ENCODE measurements around the gene BCCIP. TPM values are rescaled to one million over a fixed set of nuclear protein-coding genes. Genes with fewer than 3 reads are reported as not detected.

The BCCIP gene
- total RNA-seq, 1 donor from 2014 or later, result 81.5 TPM

DNA sequence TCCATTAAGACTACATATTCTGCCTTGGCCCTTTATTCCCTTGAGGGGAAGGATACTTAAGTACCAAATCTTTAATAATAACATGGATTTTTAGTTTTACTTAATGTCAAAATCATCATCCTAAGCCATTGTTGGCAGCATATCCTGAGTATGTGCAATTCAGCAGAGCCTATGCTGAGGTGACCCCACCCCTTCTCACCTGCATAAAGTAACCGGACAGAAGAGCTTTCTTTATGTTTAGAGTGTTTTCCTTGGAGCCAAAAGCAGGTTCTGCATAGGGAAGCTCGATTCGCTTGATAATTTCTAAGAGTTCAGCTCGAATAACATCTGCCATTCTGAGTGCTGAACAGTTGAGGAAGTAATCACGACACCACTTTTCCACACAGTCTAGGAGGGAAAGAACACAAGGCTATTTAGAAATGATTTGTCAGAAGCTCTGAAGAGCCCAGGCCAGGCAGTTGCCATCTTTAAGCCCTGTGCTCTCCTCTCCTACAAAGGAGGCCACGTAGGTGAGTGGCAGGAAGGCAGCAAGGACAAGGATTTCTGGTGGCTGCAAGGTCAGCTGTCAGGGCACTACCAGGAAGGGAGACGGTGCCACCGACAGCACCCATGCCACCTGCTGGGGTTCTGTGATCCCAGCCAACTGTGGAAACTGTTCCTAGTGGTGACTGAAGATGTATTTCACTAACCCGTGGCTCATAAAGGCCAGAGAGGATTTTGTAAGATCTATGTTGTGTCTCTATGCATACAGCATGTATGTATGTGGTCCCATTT is 15.6 kb downstream of the BCCIP start:
- DNase-seq (ENCODE audit: extremely low spot score, unreplicated experiment), result no peak
- H3K9me3 Mint-ChIP-seq, result no peaks in the 10 kb centered on the region
- no peak for TF ChIP-seq CTCF (conservative IDR thresholded peaks at IDR 0.05)
- H3K27me3 Mint-ChIP-seq, result no peaks in the 10 kb centered on the region
- H3K4me3 Mint-ChIP-seq, result no peak overlapping the region
- peaks cover 17% of the 10 kb centered on the region for H3K36me3 Mint-ChIP-seq
- no peaks in the 10 kb centered on the region for H3K4me1 Mint-ChIP-seq (ENCODE audit: unreplicated experiment)
- H3K27ac Mint-ChIP-seq, result no peak overlapping the region

DNA sequence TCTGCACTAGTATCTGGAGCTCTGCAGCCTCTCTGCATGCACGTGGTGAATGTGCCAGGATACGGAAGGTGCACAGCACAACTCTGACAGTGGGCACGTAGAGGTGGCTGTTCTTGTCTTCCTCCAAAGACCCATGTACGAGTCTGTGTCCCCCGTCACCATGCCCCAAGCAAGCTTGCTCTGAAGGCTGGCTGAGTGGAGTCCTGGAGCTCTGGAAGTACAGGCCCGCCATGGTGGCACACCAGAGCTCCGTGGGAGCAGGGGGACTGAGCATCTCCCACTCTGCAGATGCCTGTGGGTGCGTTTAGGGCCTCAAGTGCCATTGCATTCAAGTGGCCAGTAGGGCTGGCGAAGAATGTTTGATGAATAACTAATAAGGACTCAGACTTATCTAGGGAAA is 17.1 kb downstream of the BCCIP start:
- Mint-ChIP-seq H3K36me3 (peaks cover 15% of the 10 kb centered on the region), H3K27me3 (no peaks in the 10 kb centered on the region), H3K4me1 (ENCODE audit: unreplicated experiment) (no peaks in the 10 kb centered on the region), H3K9me3 (no peaks in the 10 kb centered on the region), H3K27ac (no peak overlapping the region), H3K4me3 (no peak overlapping the region)
- no peak for DNase-seq (ENCODE audit: extremely low spot score, unreplicated experiment)
- TF ChIP-seq CTCF (conservative IDR thresholded peaks at IDR 0.05), result no peak

GRCh38 chr10:125840955-125841354 is 17.6 kb downstream of the BCCIP start:
- H3K4me1 Mint-ChIP-seq (ENCODE audit: unreplicated experiment), result no peaks in the 10 kb centered on the region
- peaks cover 12% of the 10 kb centered on the region for H3K36me3 Mint-ChIP-seq
- no peak overlapping the region for H3K27ac Mint-ChIP-seq
- H3K9me3 Mint-ChIP-seq, result no peaks in the 10 kb centered on the region
- no peak overlapping the region for H3K4me3 Mint-ChIP-seq
- H3K27me3 Mint-ChIP-seq, result no peaks in the 10 kb centered on the region
- TF ChIP-seq CTCF (conservative IDR thresholded peaks at IDR 0.05), result no peak
- DNase-seq (ENCODE audit: extremely low spot score, unreplicated experiment), result no peak

DNA sequence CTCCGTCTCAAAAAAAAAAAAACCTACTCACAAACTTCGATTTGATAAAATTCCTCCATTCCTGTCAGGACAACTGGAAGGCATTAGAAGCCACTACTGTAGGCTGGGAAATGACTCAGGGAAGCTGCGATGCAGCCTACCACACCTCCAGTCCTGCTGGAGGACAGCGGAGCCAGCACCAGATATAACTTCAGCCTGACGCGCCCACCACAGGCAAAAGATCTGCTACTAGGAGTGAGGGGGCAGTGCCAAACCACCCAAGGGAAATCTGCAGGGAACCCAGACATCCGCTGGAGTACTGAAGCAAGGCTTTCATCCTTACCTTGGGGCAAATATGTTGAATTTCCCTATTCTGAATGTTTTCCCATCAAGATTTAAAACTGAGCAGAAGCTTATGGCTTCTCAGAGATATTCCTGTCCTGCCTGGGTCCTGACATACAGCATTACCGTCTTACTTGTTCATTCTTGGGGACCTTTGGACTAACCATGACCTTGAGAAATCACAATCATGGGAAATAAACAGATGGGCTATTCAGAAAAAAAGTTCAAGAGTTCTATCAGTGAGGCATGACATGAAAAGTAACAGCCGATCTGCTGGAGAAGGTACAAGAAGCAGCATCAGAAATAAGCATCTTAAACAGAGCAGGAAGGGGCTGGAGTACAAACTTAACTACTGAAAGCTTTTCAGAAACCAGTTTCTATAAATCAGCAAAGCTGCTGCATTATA is 20.4 kb downstream of the BCCIP start:
- no peak for TF ChIP-seq CTCF (conservative IDR thresholded peaks at IDR 0.05)

GRCh38 chr10:125844751-125845221 is 21.4 kb downstream of the BCCIP start:
- Mint-ChIP-seq H3K9me3 (no peaks in the 10 kb centered on the region), H3K36me3 (peaks cover 29% of the 10 kb centered on the region), H3K4me1 (ENCODE audit: unreplicated experiment) (no peaks in the 10 kb centered on the region), H3K27ac (no peak overlapping the region), H3K27me3 (no peaks in the 10 kb centered on the region), H3K4me3 (no peak overlapping the region)
- DNase-seq (ENCODE audit: extremely low spot score, unreplicated experiment), result no peak
- no peak for TF ChIP-seq CTCF (conservative IDR thresholded peaks at IDR 0.05)

More for the DNA sequence above, 20.4 kb downstream of the BCCIP start:
- no peak for DNase-seq (ENCODE audit: extremely low spot score, unreplicated experiment)
- Mint-ChIP-seq H3K27me3 (no peaks in the 10 kb centered on the region), H3K36me3 (peaks cover 23% of the 10 kb centered on the region), H3K4me1 (ENCODE audit: unreplicated experiment) (no peaks in the 10 kb centered on the region), H3K27ac (no peak overlapping the region), H3K4me3 (no peak overlapping the region), H3K9me3 (no peaks in the 10 kb centered on the region)

Measured in type B pancreatic cell (in vitro differentiated cells).